ENCODE measurements around the gene PPM1L.

GRCh38 chr3:160771811-160772459, 15.9 kb downstream of the PPM1L start:
- TF ChIP-seq CTCF (conservative IDR thresholded peaks at IDR 0.05 in 1 of 2, IDR thresholded peaks at IDR 0.05 in 1 of 2; ENCODE audit: low read depth in 1 of 2, low read length in 2 of 2), result no peak
- no peak for TF ChIP-seq EZH2 (IDR thresholded peaks at IDR 0.05; ENCODE audit: low read length, missing control alignments)
